GM19455 (cell line): ENCODE results near the gene CD81.

ENCODE experiments used
- ATAC-seq: cut with Tn5 transposase; IDR thresholded peaks from one replicate; pipeline ENCODE4 v1.9.1; 2021; ENCODE audit not compliant: unreplicated experiment

The CD81 gene

DNA sequence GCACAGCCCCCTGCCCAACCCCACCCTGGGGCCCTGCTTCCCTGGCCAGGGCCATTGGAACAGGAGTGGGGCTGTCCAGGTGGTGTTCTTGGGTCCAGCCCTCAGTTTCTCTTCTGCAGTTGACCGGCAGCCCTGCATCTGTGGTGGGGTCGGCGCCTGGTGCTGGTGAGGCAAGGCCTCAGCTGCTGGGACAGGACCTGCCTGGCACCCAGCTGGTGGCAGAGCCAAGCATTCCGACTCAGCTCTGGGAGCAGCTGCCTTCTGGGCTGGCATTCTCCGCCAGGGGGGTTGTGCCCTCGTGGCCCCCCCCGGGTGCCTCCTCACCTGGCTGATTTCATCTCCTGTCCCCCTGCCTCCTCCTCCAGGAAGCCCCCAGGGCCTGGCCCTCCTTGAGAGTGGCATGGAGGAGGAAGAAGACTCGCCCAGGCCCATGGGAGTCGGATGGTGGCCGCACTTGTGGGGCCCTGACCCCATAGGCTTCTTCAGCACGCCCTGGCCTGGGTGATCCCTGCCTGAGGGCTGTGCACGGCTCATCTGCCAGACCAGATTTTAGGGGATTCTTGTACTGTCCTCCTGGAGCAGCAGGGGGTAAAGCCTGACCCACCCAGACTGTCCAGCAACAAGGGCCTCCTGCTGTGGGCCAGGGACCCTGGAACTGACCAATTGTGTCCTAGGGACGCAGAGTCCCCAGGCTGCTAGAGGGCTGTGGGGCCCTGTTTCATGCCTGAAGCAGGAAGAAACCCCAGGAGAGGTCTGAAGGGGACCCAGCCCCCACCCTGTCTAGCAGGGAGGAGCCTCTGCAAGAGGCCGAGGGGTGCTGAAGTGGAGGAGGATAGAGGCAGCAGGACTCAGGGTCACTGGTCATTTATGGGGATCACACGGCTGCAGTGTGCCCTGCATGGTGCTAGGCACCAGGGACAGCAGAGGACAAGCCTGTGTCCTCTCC is 11.6 kb downstream of the CD81 start:
- no peak for ATAC-seq

DNA sequence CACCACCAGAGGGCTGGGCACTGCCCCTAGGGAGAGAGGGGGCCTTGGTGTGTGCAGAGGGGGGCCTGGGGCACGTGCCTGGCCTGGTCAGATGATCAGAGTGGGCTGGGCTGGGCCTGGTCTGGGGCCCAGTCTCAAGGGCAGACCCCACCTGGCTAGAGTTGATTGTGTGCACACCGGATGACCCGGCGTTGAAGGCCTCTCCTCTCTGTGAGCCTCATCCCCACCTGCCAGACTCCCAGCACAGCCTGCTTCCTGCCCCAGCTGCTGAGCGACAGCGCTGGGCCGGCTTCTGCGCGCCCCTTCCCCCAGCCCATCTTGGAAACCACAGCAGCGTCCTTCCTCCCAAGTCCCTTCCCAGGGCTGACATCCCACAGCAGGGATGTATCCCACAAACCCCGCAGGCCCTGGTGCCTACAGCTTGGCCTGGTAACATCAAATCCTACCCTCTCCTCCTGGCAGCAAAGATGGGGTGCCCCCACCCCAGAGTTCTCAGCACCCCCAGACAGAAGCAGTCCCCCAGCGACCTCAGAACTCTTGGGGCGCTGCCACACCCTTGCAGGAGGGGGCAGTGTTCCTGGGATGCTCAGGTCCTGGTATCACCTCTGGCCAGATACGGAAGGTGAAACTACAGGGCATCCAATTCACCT is 12.4 kb downstream of the CD81 start:
- no peak for ATAC-seq

DNA sequence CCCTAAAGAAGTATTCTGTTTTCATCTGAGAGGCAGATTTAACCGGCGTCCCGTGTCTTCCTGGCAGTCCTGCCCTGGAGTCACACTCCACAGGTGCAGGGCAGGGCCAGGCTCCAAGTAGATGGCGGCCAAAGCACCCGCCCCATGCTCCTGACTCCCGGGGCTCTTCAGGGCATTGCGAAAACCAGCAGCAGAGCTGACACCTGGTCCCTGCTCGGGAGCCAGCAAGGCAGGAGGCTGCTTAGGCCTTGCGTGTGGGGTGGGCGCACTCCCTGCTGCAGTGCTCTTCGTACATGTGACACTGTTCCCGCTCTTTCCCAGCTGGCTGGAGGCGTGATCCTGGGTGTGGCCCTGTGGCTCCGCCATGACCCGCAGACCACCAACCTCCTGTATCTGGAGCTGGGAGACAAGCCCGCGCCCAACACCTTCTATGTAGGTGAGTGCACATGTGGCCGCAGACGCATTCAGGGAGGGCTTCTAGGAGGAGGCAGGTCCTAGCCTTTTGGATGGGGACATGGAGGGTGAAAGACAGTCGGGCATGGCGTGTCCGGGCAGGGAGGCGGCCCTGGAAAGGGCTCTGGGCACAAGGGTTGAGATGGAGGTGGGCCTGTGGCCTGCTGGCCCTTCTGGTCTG is 13.1 kb downstream of the CD81 start:
- ATAC-seq, result no peak

DNA sequence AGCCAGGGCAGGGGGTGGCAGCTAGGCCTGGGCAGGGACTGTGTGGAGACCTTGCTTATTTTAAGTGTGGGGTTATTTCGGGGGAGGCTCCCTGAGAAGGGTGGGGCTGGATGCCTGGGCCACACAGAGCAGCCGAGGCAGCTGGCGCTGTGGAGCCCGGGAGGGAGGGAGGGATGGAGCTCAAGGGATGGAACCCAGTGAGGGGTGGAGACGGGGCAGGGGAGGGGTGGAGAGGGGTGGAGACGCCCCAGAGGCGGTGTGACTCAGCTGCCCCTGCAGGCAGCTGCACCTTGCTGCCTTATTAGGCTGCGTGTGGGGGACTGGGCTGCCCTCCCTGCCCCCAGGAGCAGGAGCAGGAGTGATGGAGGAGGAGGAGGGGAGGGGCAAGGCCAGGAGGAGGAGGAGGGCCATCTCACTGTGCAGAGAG is 13.6 kb downstream of the CD81 start:
- ATAC-seq, result no peak

DNA sequence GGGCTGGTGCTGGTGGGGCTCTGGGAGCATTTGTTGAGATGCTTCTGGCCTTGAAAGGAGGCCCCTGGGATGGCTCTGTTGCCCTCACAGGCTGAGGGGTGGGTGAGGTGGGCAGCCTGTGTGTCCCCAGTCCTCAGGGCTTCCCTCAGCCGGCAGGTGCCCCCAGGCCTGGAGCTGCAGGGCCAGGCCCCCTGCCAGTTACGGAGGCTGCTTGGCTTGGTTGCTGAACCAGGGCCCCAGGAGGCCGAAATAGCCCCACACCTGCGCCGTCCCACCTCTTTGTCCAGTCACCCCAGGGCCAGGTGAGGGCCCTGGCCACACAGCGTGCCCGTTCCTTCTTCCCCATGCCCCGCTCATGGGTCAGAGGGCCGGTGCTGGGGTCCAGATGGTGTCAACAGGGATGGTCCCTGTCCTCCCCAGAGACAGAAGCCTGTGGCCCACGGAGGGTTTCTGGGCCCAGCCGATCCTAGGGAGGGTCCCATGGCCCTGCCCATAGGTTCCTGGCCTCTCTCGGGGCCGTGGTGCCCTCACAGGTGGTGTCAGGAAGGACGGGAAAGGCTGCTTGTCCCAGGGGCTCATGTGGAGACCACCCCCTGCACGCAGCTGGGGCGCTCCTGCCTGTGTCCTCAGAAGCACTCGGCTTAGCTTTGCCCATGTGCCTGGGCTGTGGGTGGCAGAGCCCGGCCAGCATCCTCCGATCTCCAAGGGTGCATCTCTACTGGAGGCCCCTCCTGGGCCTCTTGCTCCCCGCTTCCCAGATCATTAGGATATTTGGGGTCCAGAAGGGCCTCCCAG is 14.3 kb downstream of the CD81 start:
- ATAC-seq, result no peak

DNA sequence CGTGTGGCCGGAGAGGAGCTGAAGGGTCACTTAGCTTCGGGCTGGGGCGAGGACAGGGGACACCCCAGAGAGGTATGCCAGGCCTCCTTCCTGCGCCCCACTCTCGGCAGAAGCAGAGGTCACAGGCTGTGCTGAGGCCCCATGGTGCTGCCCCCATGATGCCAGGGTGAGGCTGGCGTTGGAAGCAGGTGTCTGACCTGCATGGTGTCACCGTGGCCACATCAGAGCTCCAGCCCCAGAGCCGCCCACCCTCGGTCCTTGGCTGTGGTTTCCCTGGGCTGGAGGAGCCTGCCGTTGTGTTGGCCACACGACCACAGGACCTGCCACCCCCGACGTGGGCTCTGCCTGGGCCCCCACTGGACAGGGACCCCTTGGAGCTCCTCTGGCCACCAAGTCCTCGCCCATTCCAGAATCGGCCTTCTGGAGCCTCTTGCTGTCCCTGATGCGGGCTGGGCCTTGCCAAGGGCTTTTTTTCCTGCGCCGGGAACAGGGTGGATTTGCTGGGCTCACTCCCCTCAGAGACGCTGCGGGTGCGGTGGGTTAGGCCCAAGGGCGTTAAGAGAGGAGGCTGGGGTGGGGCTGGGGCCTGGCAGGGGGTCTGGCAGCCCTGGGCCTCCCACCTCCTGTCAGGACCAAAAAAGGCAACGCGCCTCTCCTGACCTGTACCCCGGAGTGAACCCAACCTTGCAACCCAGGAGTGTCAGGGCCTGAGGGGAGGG is 15.3 kb downstream of the CD81 start:
- no peak for ATAC-seq

DNA sequence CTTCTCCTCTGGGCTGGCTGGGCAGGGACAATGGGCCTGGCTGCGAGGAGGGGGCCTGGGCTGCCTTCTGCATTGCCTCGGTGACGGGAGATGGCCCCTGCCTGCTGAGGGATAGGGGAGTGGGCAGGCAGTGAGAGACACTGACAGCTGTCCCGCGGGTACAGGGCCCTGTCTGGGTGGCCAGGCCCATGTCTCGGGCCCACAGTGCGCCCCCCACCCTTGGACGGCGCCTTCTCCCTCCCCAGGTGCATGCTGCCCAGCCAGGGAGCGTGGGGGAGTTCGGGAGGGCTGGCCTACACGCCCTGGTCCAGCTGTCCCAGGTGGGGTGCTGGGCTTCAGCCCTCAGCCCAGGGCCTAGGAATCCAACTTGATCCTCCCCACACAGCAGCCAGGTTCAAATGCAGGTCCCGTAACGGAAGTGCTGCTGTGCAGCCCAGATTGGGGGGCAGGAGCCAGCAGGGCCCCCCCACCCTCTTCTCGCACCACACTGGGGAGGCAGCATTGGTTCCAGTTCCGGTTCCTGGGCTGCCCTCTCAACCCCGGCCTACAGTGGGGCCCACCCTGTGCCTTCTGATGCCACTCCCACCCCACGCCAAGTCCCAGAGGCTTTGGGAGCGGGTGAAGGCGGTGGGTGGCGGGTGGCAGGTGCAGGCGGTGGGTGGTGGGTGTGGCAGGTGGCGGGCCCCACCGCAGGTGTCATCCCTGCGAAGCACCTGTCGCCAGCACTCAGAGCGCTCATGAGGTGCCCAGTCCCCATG is 16.2 kb downstream of the CD81 start:
- ATAC-seq, result no peak

DNA sequence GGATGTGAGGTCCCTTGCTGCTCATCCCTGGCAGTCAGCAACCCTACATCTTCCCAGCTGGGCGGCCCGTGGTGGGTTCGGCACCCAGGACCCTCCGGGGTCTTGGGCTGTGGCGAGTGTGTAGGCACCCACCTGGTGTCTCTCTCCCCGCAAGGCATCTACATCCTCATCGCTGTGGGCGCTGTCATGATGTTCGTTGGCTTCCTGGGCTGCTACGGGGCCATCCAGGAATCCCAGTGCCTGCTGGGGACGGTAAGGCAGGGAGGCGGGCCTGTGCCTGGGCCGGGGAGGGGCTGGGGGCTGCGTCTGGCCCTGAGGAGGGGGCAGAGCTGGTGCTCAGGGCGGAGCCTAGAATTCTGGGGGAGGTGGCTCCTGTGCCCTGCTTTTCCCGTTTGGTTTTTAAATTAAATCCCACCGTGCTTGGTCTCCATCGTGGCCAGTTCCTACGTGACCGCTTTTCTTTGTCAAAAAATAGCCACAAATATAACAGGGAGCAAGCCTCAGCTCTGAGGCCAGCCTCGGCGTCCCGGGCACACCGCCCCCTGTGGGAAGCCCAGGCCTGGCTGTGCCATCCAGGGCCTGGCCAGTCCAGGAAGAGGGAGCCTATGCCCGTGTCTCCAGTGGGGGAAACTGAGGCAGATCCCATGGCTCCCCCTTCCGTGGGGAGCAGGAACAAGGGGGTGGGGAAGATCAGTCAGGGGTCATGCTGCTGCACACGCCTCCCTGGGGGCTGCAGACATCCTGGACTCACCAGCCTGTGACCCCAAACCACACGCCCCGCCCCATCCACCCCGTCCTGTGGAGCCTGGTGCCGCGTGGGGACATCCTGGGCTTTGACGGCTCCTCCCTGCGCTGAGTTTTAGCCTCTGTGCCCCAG is 17.1 kb downstream of the CD81 start:
- ATAC-seq, result no peak

DNA sequence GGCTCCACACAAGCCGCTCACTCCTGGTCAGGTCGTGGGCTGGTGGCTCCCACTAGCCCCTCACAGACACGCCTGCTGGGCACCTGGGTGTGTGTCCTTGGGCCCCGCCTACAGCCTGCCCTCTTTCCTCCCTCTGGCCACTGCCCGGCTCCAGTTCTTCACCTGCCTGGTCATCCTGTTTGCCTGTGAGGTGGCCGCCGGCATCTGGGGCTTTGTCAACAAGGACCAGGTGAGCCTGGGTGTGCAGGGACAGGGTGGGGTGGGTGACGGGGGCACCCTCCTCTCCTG is 17.7 kb downstream of the CD81 start:
- ATAC-seq, result no peak

DNA sequence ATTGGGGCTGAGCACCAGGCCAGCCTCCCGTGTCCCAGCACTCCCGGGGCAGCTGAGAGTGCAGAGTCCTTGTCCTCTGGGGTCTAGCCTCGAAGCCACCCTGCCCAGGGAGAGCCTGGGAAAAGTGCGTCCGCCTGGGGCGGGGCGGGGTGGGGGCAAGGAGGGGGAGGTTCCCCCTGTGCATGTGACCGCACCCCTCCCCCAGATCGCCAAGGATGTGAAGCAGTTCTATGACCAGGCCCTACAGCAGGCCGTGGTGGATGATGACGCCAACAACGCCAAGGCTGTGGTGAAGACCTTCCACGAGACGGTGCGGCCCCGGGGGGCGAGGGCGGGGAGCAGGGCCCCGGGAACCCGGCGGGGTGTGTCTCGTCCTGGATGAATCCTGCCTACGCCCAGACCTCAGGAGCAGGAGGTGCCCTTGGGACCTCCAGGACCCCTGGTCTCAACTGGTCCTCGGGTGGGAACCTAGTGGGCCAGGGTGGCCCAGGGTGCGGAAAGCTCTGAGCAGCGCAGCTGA is 18.2 kb downstream of the CD81 start:
- no peak for ATAC-seq

DNA sequence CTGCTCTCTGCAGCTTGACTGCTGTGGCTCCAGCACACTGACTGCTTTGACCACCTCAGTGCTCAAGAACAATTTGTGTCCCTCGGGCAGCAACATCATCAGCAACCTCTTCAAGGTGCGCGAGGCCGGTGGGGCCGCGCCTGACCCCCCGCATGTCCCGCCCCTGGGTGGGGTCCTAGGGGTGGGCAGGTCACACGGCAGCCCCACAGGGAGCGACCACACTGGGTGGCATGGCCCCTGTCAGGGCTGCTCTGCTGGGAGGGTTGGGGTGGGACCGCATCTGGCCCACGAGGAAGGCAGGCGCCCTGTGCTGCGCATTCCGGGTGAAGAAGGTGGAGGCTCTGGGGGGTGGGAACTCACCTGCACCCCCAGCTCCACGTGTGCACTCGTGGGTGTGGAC is 18.7 kb downstream of the CD81 start:
- no peak for ATAC-seq

DNA sequence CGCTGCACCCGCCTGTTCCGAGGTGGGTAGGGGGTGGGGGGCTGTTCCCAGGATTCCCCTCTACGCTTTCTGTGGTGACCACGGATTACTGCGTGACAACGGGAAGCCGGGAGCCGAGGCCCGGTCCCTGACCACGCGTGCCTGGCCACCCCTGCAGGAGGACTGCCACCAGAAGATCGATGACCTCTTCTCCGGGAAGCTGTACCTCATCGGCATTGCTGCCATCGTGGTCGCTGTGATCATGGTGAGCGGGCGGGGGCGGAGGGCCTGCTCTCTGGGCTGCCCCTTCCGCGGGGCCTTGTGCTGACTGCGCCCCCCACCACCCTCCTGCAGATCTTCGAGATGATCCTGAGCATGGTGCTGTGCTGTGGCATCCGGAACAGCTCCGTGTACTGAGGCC is 19.4 kb downstream of the CD81 start:
- no peak for ATAC-seq

DNA sequence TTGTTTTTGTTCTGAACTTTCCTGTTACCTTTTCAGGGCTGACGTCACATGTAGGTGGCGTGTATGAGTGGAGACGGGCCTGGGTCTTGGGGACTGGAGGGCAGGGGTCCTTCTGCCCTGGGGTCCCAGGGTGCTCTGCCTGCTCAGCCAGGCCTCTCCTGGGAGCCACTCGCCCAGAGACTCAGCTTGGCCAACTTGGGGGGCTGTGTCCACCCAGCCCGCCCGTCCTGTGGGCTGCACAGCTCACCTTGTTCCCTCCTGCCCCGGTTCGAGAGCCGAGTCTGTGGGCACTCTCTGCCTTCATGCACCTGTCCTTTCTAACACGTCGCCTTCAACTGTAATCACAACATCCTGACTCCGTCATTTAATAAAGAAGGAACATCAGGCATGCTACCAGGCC is 19.9 kb downstream of the CD81 start:
- ATAC-seq, result no peak

DNA sequence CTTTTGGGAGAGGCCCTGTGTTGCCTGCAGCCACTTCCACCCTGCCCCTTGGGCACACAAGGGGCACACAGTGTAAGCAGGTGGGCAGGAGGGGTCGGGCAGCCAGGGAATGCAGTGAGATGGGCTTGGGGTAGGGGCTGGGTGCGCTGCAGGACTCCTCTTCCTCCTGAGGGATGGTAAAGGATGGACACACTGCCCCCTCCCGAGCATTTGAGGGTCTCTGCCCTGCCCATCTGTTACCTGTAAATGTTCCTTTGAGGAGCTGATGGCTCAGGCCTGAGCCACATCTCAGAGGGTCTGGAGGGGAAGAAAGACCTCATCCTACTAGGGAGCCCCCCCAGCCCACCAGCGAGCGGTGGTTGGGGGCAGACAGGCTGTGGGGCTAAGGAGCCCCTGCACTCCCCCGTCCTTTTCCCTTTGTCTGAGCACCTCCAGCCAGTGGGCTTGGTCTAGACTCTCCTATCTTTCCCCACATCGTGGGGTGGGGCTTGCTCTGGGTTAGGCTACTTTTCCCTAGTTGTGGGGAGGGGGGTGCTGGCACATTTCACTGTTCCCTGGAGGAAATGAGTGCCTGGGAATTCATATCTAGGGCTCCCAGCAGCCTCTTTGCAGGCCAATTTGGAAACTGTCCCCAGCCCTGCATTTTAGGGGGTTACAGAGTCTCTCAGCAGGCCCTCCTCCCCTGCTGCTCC is 21.7 kb downstream of the CD81 start:
- no peak for ATAC-seq

DNA sequence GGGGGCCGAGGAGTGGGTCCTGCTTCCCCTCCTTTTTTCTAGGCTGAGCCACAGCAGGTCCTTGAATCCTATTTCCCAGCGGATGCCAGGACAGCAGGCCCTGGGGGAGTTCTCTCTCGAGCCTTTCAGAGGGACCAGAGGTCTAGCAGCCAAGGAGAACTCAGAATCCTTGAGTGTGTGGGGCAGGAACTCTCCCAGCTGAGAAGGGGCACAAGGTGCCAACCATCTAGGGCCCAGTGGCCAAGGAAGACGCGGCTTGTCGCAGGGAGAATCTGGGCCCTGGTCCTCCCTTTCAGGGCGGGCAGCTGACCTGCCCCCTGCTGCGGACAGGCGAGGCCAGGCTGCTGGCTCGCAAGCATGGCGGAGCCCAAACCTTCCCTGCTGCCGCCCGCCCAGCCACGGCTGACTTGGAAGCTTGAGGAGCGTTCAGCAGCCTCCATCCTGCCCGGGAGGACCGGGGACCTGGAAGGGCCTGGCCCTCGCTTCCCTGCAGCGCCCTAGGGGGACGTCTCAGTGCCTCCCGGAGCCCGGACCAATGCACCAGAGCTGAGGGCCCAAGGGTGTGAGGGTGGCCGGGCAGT is 22.5 kb downstream of the CD81 start:
- ATAC-seq, result peak; percentile 4

DNA sequence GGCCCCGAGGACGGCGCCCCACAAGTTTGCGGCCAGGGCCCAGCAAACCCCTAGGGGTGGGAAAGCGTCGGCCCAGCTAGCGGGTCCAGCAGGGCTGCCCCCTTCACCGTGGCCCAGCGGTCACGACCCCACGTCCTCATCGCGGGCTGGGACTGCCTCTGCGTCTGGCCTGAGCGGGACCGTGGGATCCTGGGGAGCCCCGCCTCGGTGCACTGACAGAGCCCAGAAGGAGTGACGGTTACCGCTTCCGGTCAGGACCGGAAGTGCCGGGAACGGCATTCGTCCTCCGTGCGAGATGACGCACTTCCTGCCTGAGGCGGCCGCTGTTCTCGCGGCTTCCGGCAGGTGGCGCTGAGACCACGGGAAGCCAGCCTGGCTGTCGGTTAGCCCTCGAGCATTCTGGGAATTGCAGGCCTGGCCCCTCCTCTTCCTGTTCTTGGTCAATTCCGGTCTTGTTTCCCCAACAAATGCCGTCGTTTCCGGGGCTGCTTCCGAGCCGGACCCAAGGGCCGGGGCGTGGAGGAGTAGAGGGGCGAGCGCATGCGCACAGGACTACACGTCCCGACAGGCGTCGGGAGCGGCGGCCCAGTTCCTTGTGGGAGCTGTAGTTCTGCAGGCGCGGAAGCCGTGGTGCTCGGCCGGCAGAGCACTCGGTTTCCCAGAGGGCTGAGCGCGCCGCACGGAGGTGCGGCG is 23.1 kb downstream of the CD81 start, which contains the start of gene TSSC4:
Gene TSSC4, plus strand, starts transcription at position 682 of the 693 bp plus-strand sequence. CDS start 1,884 bp downstream, outside the sequence.
- ATAC-seq, result peak; percentile 80
